HepG2 (cell line): ENCODE data around the gene PIK3R5. TPM values are rescaled to one million over a fixed set of nuclear protein-coding genes. Genes with fewer than 3 reads are reported as not detected.

Source experiments
- ATAC-seq: fragments of 200-7000 bp; cut with Tn5 transposase; 3 replicates; pipeline ENCODE4 v1.9.1; 2020; ENCODE audit warnings: mild to moderate bottlenecking, moderate library complexity
- BruUV-seq: library from RNA; stranded (reverse); fragments of 400-500 nt; replicated peaks from 2 replicates; lab custom pipeline; 2021; lab: Mats Ljungman, UMichigan
- CTCF ChIA-PET: fragments of 300-600 bp; formaldehyde crosslinking; extraction: SDS; loops from one replicate; lab custom pipeline; 2021; ENCODE audit warnings: low total read pairs, inconsistent platforms, low intra/inter-chr PET ratio; lab: Yijun Ruan, JAX
- POLR2A ChIA-PET: fragments of 350-600 bp; sonication (Branson Sonifier 250); formaldehyde crosslinking; loops from one replicate; lab custom pipeline; 2020; ENCODE audit warnings: antibody characterized with exemption, inconsistent platforms; lab: Yijun Ruan, JAX
- DNase-seq: peaks from one replicate; pipeline ENCODE4 v3.0.0-alpha.2; 2015; ENCODE audit warnings: low spot score
- FAIRE-seq: peaks from 3 replicates; lab custom pipeline; 2011; peaks lifted over from hg19 to GRCh38; lab: Jason Lieb, UNC
- H2AFZ ChIP-seq: one replicate; pipeline ENCODE4 v1.6.1; 2011; ENCODE audit warnings: low read length, inconsistent platforms
- H3K27ac ChIP-seq: fragments of 300-600 bp; 3 replicates; pipeline ENCODE4 v1.8.0; 2011; ENCODE audit warnings: mixed run types, mild to moderate bottlenecking, mixed read lengths, low read length, inconsistent platforms; ENCODE audit not compliant: insufficient read depth; ENCODE audit errors: extremely low read length
- H3K27me3 ChIP-seq, 2 experiments: fragments of 200-600 bp in 1 of 2; 2 replicates in 1 of 2; 3 replicates in 1 of 2; pipeline versions ENCODE4 v1.6.0 to v1.8.0; 2011; ENCODE audit warnings: low read length in 2 of 2, mild to moderate bottlenecking in 2 of 2, moderate library complexity in 2 of 2, inconsistent platforms in 1 of 2; ENCODE audit not compliant: insufficient read depth in 2 of 2, control insufficient read depth in 1 of 2
- H3K36me3 ChIP-seq, 2 experiments: fragments of 200-600 bp in 1 of 2; replicated peaks in 1 of 2; 2 replicates in 1 of 2; 3 replicates in 1 of 2; pipeline versions ENCODE4 v1.5.1 to v1.8.0; 2011; ENCODE audit warnings: low read length in 2 of 2, inconsistent platforms in 1 of 2; ENCODE audit not compliant: insufficient read depth in 2 of 2, control insufficient read depth in 1 of 2
- H3K4me1 ChIP-seq: 2 replicates; pipeline ENCODE4 v1.5.1; 2012; ENCODE audit warnings: low read length, inconsistent platforms; ENCODE audit not compliant: insufficient read depth
- H3K4me2 ChIP-seq: 2 replicates; pipeline ENCODE4 v1.6.0; 2011; ENCODE audit warnings: low read depth, low read length, inconsistent platforms
- H3K4me3 ChIP-seq, 3 experiments: fragments of 200-600 bp in 1 of 3; sonication (generic), shearing (Covaris generic) in 1 of 3; replicated peaks in 1 of 3; 2 replicates each; pipeline ENCODE4 v1.5.1; 2011 to 2016; ENCODE audit warnings: low read length in 3 of 3, inconsistent platforms in 2 of 3, low read depth in 2 of 3, mild to moderate bottlenecking in 2 of 3, control low read depth in 1 of 3, mixed read lengths in 1 of 3; ENCODE audit not compliant: insufficient read depth in 1 of 3
- H3K79me2 ChIP-seq: one replicate; pipeline ENCODE4 v1.6.1; 2011; ENCODE audit warnings: low read length, inconsistent platforms; ENCODE audit not compliant: insufficient read depth
- H3K9ac ChIP-seq: 2 replicates; pipeline ENCODE4 v1.6.0; 2011; ENCODE audit warnings: mild to moderate bottlenecking, low read depth, low read length, inconsistent platforms; ENCODE audit not compliant: insufficient read depth
- H3K9me3 ChIP-seq: 2 replicates; pipeline ENCODE4 v1.5.1; 2012; ENCODE audit warnings: mild to moderate bottlenecking, low read length
- H4K20me1 ChIP-seq: 2 replicates; pipeline ENCODE4 v1.6.0; 2011; ENCODE audit warnings: inconsistent platforms, mild to moderate bottlenecking, low read length, moderate library complexity; ENCODE audit not compliant: insufficient read depth
- SMC3 ChIP-seq: IDR thresholded peaks from 2 replicates; pipeline ENCODE4 v1.6.1; 2011; ENCODE audit warnings: low read length, improper control_type of control experiment
- THAP11 ChIP-seq: IDR thresholded peaks from 2 replicates; pipeline ENCODE4 v1.6.1; 2016; ENCODE audit warnings: missing biosample characterization, missing genetic modification reagents
- ZFP37 ChIP-seq: sonication (generic); formaldehyde crosslinking; IDR thresholded peaks from 2 replicates; pipeline ENCODE4 v1.4.0; 2020; ENCODE audit warnings: missing genetic modification reagents, borderline replicate concordance
- ZNF235 ChIP-seq: sonication (generic); formaldehyde crosslinking; IDR thresholded peaks from 2 replicates; pipeline ENCODE4 v1.8.1; 2023; ENCODE audit warnings: mild to moderate bottlenecking, missing genetic modification reagents, borderline replicate concordance
- WGBS: methylation state at CpG from one replicate; pipeline ENCODE4 v1.1.6; 2017; ENCODE audit warnings: low lambda C conversion rate; 5-methylcytosine and 5-hydroxymethylcytosine counted together
- in situ Hi-C: cut with HindIII; loops from 2 replicates; pipeline ENCODE4 v1.10.0; 2017; ENCODE audit warnings: low pct_unique_long_range_greater_than_20kb; ENCODE audit not compliant: extremely low pct_ligation_motif_present
- intact Hi-C: fragments of 100-400 bp; cut with micrococcal nuclease; formaldehyde crosslinking; loops from one replicate; pipeline ENCODE4 v1.10.0; 2022; ENCODE audit not compliant: unreplicated experiment
- polyA plus RNA-seq, 8 experiments: library from polyadenylated mRNA; depleted of rRNA in 3 of 8; stranded (reverse) in 7 of 8; unstranded in 1 of 8; fragments of >200 nt; fragmentation: Illumina TruSeq in 4 of 8; extraction: Trizol in 4 of 8; gene quantifications; 2 replicates each; pipeline versions ENCODE4 v1.2.1 to v1.2.3, GENCODE V29; 2011 to 2016; ENCODE audit warnings: low read depth in 4 of 8, missing spikeins in 1 of 8, mixed read lengths in 1 of 8; ENCODE audit not compliant: insufficient read depth in 1 of 8
- total RNA-seq, 5 experiments: library from RNA; depleted of rRNA; stranded (reverse); fragments of >200 nt; fragmentation: Illumina TruSeq; extraction: Trizol; gene quantifications; 2 replicates each; pipeline ENCODE4 v1.2.3, GENCODE V29; 2016; ENCODE audit warnings: low read depth in 1 of 5
- TF ChIP-seq, protein P1 (sequence below): sonication (generic); formaldehyde crosslinking; IDR thresholded peaks from 2 replicates; pipeline ENCODE4 v1.5.0; 2020; ENCODE audit warnings: missing genetic modification reagents

The PIK3R5 gene
- total and polyA plus RNA-seq, 2 of the 13 experiments (the other 11 are each of a cell fraction or from before 2014, with no cell fraction given) = not detected

DNA sequence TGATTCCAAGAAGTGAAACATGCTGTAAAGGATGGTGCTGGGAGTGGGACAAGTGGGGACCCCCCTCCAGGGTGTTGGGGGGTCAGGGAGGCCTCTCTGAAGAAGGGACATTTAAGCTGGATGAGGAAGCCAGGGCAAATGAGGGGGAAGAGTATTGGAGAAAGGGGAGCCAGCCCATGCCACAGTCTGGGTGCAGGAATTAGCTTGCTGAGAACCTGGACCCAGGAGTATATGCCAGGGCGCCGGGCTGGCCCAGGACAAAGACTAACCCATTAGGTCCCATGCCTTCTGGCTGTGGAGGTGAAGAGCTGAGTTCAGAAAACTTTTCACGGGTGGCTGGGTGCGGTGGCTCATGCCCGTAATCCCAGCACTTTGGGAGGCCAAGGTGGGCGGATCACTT, 52.4 kb downstream of the PIK3R5 start:
- TF ChIP-seq SMC3 = no peak
- no peak for TF ChIP-seq ZFP37 (CRISPR knock-in tag)
- TF ChIP-seq THAP11 (CRISPR knock-in tag) = no peak
- no peak for TF ChIP-seq ZNF235
- TF ChIP-seq, protein P1, sequence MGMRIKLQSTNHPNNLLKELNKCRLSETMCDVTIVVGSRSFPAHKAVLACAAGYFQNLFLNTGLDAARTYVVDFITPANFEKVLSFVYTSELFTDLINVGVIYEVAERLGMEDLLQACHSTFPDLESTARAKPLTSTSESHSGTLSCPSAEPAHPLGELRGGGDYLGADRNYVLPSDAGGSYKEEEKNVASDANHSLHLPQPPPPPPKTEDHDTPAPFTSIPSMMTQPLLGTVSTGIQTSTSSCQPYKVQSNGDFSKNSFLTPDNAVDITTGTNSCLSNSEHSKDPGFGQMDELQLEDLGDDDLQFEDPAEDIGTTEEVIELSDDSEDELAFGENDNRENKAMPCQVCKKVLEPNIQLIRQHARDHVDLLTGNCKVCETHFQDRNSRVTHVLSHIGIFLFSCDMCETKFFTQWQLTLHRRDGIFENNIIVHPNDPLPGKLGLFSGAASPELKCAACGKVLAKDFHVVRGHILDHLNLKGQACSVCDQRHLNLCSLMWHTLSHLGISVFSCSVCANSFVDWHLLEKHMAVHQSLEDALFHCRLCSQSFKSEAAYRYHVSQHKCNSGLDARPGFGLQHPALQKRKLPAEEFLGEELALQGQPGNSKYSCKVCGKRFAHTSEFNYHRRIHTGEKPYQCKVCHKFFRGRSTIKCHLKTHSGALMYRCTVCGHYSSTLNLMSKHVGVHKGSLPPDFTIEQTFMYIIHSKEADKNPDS (CRISPR knock-in tag) = no peak
- ATAC-seq = no peak

More for the DNA sequence above, 52.4 kb downstream of the PIK3R5 start:
- H3K79me2 ChIP-seq = no peaks in the 10 kb centered on the region
- ChIA-PET POLR2A (no interaction called here), CTCF (no interaction called here)
- 28% methylated on average over 6 of the region's 6 CpGs for WGBS
- in situ Hi-C loops = no loop called here
- no peak overlapping the region for H3K27ac ChIP-seq
- H2AFZ ChIP-seq = no peak overlapping the region
- no peaks in the 10 kb centered on the region for H3K9me3 ChIP-seq
- BruUV-seq = no TSS peak
- H3K9ac ChIP-seq = no peak overlapping the region
- intact Hi-C loops = no loop called here
- H4K20me1 ChIP-seq = no peaks in the 10 kb centered on the region
- no peak overlapping the region for H3K4me3 ChIP-seq
- FAIRE-seq (no peak), DNase-seq (no peak)
- H3K4me2 ChIP-seq = no peak overlapping the region
- H3K4me1 ChIP-seq = no peaks in the 10 kb centered on the region
- peaks cover 5 to 62% of the 10 kb centered on the region in 2 experiments; a peak in 4 of 5 replicates for H3K27me3 ChIP-seq
- H3K36me3 ChIP-seq = no peaks in the 10 kb centered on the region
